GM19452 (cell line): ENCODE measurements around the gene OR8D1.

Experiments used
- ATAC-seq: cut with Tn5 transposase; IDR thresholded peaks from one replicate; pipeline ENCODE4 v1.9.1; 2021; ENCODE audit not compliant: unreplicated experiment

The OR8D1 gene

DNA sequence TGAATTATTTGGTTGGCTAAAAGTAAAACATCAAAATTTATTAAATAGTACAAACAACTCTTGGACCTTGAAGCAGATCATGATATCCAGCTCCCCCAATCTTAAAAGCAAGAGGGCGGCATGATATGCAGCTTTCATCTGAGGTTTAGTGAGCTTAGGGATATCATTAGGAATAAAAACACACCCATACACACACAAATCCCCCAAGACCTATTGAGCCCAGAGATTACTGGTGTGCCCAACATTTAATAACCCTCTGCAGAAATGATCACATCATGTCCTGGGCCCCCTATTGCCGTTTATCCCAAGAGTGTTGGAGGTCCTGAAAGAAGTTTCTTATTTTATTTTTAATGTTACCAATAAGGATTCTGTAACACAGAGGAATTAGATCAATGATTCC, at the start of gene OR8D1:
Gene OR8D1 (minus strand): TSS at position 101 of the 400 bp plus-strand sequence. CDS start 3,183 bp downstream, outside the sequence.
- no peak for ATAC-seq

DNA sequence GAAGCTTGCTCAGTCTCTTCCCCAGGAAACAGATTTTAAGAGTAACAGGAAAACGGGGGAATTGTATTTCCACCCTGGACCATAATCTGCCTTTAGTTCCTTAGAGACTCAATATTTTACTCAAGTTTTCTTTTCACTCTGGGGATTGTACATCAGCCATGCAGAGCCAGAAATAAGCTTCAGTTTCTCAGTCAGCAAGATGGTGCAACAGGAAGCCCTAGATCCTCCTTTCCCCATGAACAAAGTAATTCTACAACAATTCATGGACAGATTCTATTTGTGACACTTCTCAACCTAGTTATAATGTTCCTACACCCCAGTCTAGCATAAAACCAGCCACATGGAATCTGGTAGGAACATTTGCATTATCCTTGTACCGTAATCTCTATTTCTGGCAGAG, 45.8 kb upstream of the OR8D1 start:
- ATAC-seq: no peak

DNA sequence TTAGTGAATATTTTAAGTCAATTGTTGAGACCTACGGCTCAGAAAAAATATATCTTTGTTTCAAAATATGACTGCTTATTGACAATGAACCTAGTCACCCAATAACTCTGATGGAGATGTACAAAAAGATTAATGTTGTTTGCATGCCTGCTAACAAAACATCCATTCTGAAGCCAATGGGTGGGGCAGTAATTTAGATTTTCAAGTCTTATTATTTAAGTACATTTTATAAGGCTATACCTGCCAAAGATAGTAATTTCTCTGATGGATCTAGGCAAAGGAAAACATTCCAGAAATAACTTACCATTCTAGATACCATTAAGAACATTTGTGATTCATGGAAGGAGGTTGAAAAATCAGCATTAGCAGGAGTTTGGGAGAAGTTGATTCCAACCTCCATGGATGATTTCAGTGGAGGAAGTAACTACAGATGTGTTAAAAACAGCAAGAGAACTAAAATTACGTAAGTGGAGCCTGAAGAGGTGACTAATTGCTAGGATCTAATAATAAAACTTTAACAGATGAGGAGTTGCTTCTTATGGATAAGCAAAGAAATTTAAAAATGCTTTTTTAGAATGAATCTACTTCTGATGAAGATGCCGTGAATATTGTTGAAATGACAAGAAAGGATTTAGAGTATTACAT, 32.7 kb upstream of the OR8D1 start:
- no peak for ATAC-seq

DNA sequence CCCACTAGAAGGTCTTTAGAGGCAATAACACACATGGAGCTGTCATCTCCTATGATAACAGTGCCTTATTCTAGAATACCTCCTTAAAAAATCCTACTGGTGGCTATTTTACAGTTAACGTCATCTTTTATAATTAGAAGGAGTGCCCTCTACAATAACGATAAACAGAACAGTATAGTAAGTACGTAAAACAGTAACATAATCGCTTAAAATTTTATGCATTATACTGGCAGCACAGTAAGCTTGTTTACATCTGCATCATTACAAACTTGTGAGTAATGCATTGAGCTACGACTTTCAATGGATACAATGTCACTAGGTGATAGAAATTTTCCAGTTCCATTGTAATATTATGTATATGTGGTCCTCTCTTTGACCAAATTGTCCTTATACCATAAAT, 30.6 kb upstream of the OR8D1 start:
- no peak for ATAC-seq

DNA sequence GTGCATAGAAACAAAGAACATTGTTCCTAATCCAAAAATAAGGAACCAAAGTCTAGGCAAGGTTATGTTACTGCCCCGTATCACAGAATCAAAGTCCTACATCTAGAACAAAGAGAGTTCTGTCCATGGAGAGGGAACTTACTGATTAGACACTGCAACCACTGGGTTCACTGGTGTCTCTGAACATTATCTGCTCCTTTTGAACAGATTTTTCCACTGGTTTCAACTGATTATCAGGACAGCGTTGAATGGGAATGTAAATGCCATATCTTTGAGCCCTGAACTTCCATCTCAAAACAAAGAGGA, 26.3 kb upstream of the OR8D1 start:
- ATAC-seq: no peak

DNA sequence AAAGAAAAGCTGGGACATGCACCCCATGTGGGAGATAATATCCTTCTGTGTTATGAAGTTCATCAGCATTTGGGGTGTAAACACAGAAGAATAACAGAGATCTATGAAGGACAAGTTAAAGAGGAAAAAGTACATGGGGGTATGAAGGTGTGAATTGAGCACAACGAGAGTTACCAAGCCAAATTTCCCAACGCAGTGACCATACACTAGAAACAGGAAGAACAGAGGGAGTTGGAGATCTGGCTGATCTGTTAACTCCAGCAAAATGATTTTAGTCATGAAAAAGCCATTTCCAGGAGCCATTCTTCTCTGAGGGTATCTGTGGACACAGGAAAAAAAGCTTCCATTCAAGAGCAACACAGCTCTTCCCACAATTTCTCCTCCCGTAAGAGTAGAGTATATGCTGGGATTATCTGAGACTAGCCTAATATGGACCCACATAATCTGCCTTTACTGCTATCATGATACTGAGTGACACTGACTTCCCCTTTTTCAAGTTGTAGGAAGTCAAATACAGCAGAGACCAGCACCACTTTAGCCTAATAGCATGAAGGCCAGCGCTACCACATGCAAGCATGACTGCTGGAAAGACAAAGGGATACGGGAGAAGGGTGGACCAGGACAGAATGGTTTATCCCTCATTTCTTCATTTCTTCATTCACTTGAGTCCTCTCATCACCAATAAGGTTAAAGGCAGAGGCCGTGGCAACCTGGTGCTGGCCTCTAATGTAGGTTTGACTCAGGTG, 25.8 kb upstream of the OR8D1 start:
- no peak for ATAC-seq

DNA sequence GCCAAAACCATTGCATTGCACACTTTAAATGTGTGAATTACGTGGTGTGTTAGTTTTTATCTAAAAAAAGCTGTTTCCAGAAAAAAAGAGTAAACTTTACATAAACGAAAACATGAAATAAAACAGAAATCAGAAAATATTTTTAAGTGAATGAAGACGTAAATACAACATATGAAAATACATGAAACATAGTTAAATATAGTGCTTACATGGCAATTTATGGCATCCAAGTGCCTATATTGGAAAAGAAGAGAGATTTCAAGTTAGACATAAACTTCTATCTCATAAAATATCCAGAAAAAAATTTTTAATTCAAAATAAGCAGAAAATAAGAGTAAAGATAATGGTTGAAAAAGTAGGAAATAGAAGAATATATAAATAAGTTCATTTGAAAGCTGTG, 18.1 kb upstream of the OR8D1 start:
- ATAC-seq: no peak

DNA sequence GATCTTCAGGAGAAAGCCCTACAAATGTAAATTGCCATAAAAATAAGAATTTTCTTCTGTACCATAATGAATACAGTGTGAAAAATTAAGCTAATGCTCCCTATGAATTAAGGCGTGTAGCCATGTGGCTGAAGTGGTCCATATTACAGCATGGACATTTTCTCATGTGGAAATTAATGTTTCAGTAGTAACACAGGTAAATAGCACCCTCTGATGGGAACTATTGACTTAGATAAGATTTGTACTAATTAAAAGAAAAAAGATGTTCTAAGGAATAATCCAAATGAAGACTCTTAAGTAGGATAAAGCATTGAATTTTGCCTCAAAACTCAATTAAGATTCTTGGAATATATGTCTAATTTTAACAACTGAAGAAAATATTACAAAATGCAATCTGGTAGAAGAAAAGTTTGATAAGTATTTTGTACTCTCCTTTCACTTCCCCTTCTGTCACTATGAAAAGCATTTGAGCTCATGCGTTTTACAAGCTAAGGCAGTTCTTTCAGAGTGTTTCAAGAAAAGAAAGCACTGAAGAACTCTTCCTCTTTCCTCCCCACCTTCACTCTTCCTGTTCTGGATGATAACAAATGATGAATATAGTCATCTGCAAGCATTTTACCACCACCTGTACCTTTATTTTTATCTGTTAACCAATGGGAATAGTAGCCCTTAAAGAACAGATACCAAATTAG, 16.2 kb upstream of the OR8D1 start:
- ATAC-seq: peak; percentile 99

DNA sequence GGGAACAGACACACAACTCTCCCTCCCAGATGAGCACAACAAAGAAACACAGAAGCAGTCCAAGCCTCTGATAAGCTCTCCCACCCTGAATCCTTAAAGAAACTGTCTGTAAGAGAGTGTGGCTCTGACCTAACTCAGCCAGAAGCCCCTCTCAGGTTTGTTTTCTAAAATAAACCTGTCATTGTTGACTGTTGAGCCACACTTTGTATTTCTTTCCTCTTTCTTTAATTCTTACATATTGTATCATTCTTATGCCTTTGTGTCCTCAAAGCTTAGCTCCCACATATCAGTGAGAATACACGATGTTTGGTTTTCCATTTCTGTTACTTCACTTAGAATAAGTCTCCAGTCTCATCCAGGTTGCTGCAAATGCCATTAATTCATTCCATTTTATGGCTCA, 14.0 kb upstream of the OR8D1 start:
- ATAC-seq: no peak

DNA sequence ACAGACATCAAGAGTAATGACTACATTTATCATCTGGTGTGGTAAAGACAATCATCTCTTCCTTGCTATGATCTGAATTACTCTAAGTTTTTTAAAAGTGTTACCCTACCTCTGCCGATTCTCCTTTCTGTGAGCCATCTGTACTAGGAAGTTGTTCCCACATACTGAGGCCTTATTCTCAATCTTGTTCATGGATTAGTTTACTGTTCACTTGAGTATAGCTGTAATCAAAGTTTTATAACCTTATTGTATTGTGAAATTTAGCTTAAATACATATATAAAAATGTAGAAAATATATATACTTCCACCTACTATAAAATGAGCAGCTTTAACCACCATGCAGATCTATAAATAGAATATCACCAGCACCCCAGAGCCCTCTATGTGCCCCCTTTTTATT, 8.6 kb upstream of the OR8D1 start:
- no peak for ATAC-seq

DNA sequence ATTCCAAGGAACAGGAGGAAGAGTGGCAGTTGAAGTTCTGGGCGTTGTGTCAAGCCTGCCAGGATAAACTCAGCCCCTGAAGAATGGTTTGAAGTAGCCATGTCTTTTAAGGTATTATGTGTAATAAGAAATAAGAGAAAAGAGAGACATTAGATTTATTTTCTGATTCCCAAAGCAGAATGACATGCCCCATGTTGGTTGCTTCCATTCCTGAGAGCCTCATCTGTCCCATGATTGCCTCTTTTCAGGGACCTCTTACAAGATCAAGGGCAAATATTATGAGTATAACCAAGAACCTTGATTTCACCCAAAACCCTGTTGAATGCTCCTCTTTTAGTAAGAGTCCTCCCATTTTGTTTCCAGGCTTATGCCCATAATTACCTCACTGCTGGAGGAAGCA, 6.3 kb upstream of the OR8D1 start, which contains the start of gene OR8D2:
Gene OR8D2 (minus strand): TSS at position 101 of the 400 bp plus-strand sequence. CDS start 0 bp downstream, at position 101.
- no peak for ATAC-seq

DNA sequence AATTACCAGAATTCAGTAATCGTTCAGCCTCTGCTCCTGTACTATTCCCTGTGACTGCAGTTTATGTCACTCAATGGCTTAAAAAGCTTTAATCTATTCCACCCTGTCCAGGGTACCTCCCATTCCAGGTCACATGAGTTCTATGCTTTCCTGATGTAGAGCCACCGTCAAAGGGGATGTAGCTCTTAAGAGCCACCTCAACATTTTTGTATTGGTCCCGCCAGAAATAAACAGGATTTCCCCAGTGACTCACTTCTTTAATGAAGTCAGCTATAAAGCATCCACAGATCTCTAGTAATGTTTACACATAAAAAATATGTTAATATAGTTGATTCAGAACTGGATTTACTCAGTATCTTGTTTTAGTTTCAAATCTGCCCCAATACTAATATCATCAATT, 1.3 kb upstream of the OR8D1 start:
- no peak for ATAC-seq

DNA sequence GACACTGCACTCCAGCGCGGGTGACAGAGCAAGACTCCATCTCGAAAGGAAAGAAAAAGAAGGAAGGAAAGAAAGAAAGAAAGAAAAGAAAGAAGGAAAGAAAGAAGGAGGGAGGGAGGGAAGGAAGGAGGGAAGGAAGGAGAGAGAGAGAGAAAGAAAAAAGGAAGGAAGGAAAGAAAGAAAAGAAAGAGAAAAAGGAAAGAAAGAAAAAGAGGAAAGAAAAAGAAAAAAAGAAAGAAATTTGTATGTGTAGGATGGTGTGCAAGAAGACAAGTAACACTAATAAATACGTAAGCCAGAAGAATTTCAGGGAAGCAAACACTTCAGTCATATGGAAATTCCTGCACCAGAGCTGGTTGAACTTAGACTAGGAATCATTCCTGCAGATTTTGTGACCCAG, 618 bp downstream of the OR8D1 start:
- ATAC-seq: no peak

DNA sequence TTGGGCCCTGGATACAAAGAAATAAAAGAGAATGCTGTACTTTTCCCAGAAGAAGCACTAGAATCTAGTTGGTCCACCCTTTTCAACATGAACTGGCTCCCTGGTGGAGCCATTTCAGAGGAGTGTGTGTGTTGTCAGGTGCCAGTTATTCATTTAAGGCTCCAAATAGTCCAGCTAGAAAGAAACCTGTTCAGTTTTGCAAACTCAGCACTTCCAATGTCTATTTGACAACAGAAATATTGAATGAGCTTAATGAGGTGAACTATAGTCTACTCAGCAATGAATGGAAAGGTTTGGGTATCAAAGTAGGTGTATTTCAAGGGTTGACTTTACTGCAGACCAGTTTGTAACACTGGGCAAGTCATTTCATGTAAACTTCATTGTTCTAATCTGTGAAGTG, 2.1 kb downstream of the OR8D1 start:
- no peak for ATAC-seq

DNA sequence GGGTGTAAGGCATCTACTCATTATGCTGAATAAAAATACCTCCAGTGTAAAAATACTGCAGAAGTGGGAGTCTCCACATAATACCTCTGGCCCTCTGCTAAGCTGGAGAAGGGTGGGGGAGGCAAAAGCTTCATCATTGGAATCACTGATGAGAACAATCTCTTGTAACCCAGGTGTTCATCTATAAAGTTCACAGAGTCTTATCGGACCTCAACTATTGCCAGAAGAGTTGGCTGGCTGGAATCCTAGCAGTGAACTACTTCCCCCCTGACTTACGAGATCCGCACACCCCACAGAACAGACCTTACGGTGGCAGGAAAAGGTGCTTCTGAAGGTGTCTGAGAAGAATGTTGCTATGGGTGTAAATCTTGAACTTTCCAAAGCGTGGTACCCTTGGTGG, 2.5 kb downstream of the OR8D1 start:
- ATAC-seq: no peak

DNA sequence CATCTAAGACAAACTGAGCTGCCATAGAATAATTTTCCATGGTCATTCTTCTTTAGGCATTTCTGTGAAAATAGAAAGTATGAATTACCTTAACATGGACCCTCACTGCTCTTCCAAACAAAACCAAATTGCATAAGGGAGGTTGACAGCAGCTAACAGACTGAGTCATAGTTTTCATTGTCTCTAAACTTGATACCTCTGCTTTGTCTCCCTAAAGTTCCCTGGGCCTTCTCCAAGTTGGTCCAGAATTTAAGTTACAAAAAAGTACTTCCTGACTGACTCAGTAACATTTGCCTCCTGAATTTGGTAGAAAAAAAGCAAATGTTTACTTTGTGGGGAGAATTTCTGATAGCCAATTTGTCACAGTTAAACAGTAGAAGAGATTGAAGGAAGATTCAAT, 3.0 kb downstream of the OR8D1 start:
- no peak for ATAC-seq

DNA sequence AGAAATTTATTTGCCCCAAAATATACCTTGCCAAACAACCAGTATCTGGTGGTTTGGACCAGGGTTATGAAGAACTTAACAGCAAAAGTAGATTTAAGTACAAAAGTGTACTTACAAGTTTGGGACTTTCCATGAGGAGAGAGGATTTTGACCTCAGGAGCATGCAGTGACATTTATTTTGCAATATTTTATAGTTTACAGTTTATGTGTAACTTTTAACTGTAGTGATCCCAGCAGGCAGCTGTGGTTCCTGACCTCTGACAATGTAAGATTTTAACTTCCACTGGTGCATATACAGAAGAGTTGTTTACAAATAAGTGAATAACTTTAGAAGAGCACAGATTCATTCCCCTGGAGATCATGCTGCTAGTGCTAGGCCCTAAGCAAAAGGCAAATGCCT, 6.7 kb downstream of the OR8D1 start:
- ATAC-seq: no peak

DNA sequence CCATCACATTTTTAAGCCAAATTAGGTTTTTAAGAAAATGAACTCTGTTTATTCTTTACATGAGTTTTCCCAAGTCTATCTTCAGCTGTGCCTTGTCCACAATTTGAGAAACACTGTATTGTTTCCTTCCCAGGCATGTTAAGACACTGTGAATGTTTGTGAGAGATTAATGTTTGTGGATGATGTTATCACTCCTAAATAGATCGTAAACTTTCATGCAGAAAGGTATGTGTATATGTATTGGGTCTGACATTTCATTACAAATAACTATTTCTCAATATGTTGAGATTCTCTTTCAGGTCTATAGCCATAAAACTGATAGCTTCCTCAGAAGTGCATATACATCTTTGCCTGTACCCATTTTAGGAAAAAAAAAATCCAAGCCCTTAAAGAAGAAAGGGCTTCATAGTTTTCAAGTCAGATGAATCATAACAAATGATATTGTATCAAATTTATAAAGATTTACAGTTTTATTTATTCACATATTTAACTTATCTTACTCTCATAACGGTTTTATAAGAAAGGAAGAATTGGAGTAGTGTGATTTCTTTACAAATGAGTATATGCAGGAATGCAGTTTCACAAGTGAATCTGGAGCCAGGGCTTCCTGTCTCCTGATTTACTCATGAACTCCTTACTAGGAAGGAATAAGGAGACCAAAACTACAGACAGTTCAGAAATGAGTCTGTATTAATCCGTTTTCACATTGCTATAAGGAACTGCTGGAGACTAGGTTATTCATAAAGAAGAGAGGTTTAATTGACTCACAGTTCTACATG, 11.2 kb downstream of the OR8D1 start:
- no peak for ATAC-seq

DNA sequence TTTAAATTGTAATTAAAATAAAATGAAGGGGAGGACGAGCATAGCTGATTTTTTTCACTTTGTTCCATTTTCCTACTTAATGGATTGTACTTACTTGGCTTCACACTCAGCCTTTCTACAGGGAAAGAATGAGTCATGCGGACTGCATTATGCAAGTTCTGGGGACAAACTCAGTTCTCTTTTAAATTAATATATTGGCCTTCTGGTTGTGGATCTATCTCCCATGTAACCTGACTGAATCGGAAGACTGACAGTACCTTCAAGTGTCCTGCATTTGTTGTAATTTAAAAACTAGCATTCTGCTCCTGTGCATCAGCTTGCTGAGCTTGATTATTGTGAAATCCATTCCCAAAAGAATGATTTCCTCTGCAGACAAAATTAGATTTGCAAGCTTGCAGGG, 12.2 kb downstream of the OR8D1 start:
- ATAC-seq: no peak

DNA sequence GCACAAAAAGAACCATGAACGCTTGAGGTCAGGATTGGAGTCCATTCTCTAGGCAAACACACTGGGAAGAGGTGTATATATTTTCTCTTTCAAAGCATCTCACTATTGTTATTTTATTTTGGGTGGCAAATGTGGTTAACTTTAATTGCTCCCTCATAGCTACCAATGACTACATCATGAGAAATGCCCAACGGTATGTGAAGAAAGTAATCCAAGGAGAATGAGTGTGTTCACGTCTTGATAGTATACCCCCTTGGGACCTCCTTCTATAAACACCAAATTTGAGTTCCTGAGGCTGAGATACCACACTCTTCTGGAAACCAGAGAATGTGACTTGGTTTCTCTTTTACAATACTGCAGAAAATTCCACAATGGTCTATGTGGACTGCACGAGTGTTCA, 15.8 kb downstream of the OR8D1 start:
- ATAC-seq: no peak

DNA sequence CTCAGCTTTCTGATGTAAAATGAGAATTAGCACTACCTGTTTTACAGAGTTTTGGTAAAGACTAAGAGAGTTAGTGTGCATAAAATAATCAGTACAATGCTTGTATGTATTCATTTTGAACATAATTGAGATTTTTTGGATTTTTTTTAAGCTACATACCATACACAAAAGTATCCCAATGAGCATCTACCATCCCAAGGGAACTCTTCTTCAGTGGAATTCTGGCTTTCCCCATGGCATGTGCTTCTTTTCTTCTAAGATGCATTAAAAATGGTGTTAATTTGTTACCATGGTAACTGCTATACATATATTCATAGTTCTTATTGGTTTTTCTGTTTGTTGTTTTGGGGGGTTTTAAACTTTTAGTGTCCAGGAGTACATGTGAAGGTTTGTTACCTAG, 17.7 kb downstream of the OR8D1 start:
- no peak for ATAC-seq

DNA sequence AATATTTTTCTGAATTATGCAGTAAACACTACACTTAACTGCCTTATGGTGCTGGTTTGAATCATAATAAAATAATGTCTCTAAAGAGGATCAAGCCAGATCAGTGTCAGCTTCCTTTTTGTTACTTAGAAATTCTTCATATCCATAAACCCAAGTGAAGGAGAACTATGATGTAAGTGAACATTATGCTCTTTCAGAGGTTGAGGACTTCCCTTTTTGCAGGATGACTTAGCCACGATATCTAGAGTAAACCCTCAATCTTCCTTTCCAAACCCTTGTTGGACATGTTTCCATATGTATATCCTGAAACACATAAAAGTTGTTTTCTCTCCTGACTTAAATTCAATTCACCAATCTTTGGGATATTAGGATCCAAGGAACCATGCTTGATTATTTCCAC, 19.1 kb downstream of the OR8D1 start:
- no peak for ATAC-seq
